Peyer's patch (tissue), 4 donors: ENCODE measurements around the gene MRPS15.

Experiments
- POLR2A ChIP-seq, 2 donors: fragments of 450-650 bp; IDR thresholded peaks; one replicate each; pipeline ENCODE4 v1.5.1; 2017; ENCODE audit warnings: antibody characterized with exemption in 2 of 2, mild to moderate bottlenecking in 2 of 2, moderate library complexity in 2 of 2
- TF ChIP-seq, protein P1 (sequence below), 6 experiments: fragments of 450-650 bp in 4 of 6; fragments of 200-600 bp in 2 of 6; sonication (generic) in 1 of 6; IDR thresholded peaks; one replicate each; pipeline ENCODE4 v1.5.1; 2017 to 2019; ENCODE audit warnings: antibody characterized with exemption in 6 of 6, mild to moderate bottlenecking in 3 of 6, moderate library complexity in 1 of 6

DNA sequence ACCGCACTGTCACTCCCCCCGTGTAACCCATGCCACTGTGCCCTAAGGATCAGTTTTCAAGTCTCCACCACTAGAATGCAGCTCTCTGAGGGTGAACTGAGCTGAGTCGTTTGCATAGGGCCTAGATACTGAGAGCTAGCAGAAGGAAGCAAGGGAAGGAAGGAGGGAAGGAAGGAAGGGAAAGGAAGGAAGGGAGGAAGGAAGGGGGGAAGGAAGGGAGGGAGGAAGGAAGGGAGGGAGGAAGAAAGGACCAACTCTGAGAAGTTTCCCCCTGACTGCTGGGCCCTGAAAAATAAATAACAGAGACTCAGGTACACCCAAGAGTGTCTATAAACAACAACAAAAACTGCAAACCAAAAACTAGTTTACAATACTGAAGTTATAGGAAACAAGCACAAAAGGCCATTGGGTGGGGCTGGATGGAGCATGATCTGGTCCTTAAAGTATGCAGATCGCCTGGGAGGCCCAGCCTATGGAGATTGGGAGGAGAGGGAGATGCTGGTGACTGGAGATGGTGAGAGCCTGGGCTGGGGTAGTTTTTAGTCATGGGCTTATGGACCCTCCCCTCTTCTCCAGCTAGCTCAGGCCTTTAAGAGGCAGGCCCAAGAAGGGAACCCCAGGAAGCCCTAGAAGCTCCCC is 1.7 kb upstream of the MRPS15 start:
- TF ChIP-seq, protein P1, sequence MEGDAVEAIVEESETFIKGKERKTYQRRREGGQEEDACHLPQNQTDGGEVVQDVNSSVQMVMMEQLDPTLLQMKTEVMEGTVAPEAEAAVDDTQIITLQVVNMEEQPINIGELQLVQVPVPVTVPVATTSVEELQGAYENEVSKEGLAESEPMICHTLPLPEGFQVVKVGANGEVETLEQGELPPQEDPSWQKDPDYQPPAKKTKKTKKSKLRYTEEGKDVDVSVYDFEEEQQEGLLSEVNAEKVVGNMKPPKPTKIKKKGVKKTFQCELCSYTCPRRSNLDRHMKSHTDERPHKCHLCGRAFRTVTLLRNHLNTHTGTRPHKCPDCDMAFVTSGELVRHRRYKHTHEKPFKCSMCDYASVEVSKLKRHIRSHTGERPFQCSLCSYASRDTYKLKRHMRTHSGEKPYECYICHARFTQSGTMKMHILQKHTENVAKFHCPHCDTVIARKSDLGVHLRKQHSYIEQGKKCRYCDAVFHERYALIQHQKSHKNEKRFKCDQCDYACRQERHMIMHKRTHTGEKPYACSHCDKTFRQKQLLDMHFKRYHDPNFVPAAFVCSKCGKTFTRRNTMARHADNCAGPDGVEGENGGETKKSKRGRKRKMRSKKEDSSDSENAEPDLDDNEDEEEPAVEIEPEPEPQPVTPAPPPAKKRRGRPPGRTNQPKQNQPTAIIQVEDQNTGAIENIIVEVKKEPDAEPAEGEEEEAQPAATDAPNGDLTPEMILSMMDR (IDR thresholded peaks at IDR 0.05) = no peak
- TF ChIP-seq POLR2A (IDR thresholded peaks at IDR 0.05) = no peak
